NB4 (cell line): Measurements from ENCODE around the gene SLC25A21.

Experiments
- DNase-seq: peaks from one replicate; pipeline ENCODE4 v3.0.0; 2010; ENCODE audit warnings: low read depth
- H3K4me3 ChIP-seq: one replicate; pipeline ENCODE4 v1.5.1; 2011; ENCODE audit warnings: mild to moderate bottlenecking, low read depth, low read length, moderate library complexity
- MYC ChIP-seq: IDR thresholded peaks from 2 replicates; pipeline ENCODE4 v1.6.1; 2011; ENCODE audit warnings: low read depth, low read length
- POLR2A ChIP-seq: IDR thresholded peaks from 2 replicates; pipeline ENCODE4 v1.6.1; 2011; ENCODE audit warnings: mild to moderate bottlenecking; ENCODE audit not compliant: insufficient read length; ENCODE audit errors: extremely low read depth
- TF ChIP-seq, protein P1 (sequence below): IDR thresholded peaks from 2 replicates; pipeline ENCODE4 v1.6.1; 2011; ENCODE audit warnings: low read depth, low read length
- TF ChIP-seq, protein P2 (sequence below): IDR thresholded peaks from one replicate; pipeline ENCODE4 v1.5.1; 2012; ENCODE audit warnings: low read depth, low read length

The SLC25A21 gene

DNA sequence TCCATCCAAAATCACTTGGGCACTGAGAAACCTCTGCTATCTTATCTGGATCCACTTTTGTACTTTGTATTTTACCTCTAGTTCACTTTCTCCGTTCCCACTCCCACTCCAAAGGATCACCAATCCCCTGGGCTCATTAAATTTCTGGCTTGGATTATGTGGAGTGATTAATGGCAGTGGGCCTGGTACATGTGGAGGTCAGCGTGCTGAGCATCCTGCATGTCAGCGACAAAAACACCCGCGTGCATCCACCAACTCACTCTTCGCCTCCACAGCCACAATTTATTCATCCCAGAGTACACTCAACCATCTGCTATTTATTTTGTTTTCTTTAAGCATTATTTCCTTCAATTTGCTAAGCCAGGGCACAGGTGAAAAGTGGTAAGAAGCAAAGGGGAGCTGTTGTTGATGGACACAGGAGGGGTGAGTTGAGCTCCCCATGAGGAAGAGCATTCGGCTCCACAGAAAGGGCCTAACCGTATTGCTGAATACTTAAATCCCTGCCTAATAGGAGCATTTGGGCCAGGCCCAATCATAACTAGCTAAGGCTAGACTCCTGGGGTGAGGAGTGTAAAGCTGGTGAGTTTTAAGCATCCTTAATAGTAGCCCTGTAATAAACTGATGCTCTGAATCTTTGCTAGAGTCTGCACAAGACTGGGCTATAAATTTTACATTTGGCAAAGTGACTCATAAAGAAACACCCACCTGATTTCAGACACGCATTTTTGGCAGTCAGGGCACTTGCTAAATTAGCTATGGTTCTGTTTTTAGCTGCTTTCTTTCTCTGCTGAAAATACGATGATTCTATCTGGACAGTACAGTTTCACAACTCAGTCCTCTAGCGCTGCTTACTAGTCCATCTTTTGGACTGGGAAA, 137.8 kb downstream of the SLC25A21 start:
- H3K4me3 ChIP-seq, result no peak overlapping the region
- TF ChIP-seq, protein P1, sequence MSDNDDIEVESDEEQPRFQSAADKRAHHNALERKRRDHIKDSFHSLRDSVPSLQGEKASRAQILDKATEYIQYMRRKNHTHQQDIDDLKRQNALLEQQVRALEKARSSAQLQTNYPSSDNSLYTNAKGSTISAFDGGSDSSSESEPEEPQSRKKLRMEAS, result no peak
- TF ChIP-seq, protein P2, sequence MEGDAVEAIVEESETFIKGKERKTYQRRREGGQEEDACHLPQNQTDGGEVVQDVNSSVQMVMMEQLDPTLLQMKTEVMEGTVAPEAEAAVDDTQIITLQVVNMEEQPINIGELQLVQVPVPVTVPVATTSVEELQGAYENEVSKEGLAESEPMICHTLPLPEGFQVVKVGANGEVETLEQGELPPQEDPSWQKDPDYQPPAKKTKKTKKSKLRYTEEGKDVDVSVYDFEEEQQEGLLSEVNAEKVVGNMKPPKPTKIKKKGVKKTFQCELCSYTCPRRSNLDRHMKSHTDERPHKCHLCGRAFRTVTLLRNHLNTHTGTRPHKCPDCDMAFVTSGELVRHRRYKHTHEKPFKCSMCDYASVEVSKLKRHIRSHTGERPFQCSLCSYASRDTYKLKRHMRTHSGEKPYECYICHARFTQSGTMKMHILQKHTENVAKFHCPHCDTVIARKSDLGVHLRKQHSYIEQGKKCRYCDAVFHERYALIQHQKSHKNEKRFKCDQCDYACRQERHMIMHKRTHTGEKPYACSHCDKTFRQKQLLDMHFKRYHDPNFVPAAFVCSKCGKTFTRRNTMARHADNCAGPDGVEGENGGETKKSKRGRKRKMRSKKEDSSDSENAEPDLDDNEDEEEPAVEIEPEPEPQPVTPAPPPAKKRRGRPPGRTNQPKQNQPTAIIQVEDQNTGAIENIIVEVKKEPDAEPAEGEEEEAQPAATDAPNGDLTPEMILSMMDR, result no peak
- TF ChIP-seq MYC (no peak), POLR2A (no peak)
- DNase-seq, result no peak

DNA sequence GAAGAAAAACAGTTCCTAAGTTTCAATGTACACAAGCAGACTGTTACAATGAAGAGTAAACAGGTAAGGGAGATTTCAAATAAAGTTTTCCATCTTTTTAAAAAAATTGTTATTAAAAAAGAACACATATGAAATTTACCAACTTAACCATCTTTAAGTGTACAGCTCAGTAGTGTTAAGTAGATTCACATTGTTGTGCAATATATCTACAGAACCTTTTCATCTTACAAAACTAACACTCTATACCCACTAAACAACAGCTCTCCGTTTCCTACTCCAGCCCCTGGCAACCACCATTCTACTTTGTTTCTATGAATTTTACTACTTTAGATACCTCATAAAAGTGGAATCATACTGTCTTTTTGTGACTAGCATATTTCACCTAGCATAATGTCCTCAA, 139.5 kb downstream of the SLC25A21 start:
- no peak overlapping the region for H3K4me3 ChIP-seq
- TF ChIP-seq, protein P1, result no peak
- TF ChIP-seq POLR2A (no peak), MYC (no peak)
- TF ChIP-seq, protein P2, result no peak
- no peak for DNase-seq

DNA sequence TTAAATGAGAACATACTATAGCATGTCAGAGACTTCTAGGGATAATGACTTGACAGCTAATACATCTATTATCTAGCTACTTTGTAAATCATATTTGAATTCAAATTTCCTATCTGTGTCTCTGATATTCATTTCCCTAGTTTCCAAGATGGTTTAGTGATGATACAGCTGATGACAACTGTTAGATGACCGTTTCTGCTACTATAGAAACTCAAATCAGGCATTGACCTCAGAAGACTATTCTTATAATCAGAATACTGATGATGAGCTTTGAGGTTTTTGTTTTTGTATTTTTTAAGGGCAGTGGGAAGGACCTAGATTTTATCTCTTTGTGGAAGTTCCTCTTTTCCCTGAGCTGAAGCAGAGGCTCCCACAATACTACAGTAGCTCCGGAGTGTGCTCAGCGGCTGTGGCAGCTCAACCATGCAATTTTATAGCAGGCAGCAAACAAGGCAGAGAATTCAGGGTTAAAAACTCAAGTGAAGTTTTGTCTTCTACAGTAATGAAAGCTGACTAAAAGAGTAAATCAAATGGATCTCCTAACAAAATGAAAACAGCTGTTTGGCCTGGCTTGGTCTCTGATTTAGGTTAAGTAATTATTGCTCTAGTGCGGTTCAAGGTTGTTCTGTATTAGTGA, 145.1 kb downstream of the SLC25A21 start:
- peak; percentile 90 for DNase-seq
- H3K4me3 ChIP-seq, result no peak overlapping the region
- TF ChIP-seq, protein P1, result no peak

DNA sequence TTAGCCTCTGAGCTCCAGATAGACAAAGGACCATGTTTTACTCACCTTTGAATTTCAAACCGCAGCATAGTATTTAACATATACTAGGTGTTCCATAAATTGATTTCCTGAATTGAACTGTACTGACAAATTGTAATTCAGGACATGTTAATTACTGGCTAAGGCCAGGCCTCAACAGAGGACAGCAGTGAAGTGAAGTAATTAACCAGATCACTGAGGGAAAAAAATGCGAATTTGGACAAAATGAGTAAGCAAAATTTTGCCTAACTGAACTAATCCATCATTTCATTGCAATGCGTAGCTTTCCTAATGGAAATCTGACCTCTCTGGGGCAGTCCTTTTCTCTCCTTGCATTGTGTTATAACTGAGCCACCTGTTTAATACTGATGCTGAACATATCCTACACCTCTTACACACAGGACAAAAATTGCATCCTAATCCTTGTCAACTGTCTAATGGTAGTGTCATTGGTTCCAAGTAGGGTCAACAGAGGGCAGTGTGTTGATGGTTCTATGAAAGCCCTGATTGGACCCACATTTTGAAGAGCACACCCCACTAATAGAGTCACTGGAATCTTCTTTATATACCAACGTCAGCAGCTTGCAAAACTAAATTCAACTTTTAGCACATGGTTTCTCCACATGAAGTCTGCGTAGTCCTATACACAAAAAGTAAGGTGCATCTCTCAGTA, 148.4 kb downstream of the SLC25A21 start:
- no peak for TF ChIP-seq POLR2A
- TF ChIP-seq, protein P2, result no peak
- TF ChIP-seq, protein P1, result no peak
- no peak for TF ChIP-seq MYC
- no peak overlapping the region for H3K4me3 ChIP-seq
- DNase-seq, result no peak

DNA sequence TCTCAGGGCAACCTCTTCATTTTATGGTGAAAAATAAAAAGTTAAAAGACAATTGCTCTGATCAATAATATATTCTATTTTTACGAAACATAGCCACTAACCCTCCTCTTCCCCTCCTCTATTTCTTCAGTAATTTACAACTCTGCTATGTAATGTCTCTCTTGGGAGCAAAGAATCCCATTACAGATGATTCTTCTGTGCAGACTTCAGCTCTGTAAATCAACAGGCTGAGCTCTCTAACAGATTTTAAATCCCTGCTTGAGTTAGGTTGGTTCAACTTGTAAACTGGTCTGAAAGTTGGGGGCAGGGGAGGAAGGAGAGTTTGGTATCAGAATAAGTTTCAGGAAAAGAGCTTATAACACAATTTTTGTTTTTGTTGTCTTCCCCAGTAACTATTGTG, 151.0 kb downstream of the SLC25A21 start:
- DNase-seq, result peak; percentile 21
- H3K4me3 ChIP-seq, result no peak overlapping the region
- TF ChIP-seq, protein P1, result no peak

DNA sequence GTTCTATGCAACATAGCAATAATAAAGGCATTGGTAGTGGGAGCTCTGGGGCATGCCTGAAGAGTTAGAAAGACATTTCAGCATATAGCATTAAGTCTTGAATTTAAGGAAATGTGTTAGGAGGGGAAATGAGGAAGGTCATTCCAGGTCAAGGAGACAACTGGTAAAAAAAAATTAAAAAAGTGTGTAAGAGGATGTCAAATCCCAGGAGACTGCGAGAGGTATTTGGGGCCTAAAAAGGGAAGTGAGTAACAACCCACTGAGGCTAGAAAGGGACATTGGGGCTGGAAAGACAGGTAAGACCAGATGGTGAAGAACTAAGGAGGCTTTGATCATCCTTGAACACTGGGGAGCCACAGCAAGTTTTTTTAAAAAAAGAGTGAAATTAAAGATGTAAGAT, 152.9 kb downstream of the SLC25A21 start:
- DNase-seq, result peak; percentile 92
- TF ChIP-seq, protein P1, result no peak
- TF ChIP-seq POLR2A (no peak), MYC (no peak)
- TF ChIP-seq, protein P2, result no peak
- H3K4me3 ChIP-seq, result no peak overlapping the region
